COLO668 (cell line): ENCODE data around the gene LDAF1.
"Not testable (repeated sequence)": the region's sequence is repeated elsewhere in the genome, so short reads cannot be mapped to it uniquely, and the experiment has no call there.

Experiments
- DNase-seq: peaks from one replicate; lab custom pipeline; 2025; ENCODE audit not compliant: unreplicated experiment; lab: John Stamatoyannopoulos, UW

Gene LDAF1

DNA sequence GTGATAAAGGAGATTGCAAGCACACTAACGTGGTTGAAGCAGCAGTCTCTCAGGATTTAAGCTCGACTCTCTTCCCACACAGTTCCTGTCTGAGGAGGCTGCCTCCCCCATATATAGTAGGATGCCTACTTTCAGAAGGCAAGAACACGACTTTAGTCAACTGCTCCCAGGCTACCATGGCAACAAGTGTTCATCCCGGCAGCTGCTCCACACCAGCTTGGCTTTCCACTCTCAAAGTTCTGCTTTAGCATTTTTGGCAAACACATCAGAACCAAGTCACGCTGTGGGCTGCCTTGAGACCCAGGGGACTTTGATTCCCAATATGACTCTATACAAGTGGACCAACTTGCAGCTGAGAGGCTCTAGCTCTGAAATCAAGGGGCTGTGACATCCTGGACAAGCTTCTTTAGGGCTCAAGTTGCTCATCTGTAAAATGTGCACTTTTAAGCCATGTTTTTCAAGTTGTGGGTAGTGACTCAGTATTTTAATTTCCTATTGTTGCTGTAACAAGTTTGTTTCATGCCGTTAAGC is 36.4 kb downstream of the LDAF1 start:
- no peak for DNase-seq

DNA sequence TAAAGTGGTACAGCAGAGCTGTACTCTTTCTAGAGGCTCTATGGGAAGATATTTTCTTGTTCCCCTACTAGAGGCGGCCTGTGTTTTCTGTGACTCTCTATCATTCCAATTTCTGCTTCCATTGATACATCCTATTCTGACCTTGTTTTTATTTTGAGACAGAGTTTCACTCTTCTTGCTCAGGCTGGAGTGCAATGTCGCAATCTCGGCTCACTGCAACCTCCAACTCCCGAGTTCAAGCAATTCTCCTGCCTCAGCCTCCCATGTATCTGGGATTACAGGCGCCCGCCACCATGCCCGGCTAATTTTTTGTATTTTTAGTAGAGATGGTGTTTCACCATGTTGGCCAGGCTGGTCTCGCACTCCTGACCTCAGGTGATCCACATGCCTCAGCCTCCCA is 36.9 kb downstream of the LDAF1 start:
- DNase-seq, result not testable (repeated sequence)

GRCh38 chr16:21197112-21197511 is 38.6 kb downstream of the LDAF1 start:
- DNase-seq, result no peak

GRCh38 chr16:21197621-21198020 is 39.1 kb downstream of the LDAF1 start:
- no peak for DNase-seq

- no peak for DNase-seq
Measured at GRCh38 chr16:21199607-21200218, 41.2 kb downstream of the LDAF1 start.

- no peak for DNase-seq
Measured at GRCh38 chr16:21203155-21203797, 44.8 kb downstream of the LDAF1 start.

GRCh38 chr16:21205303-21205702 is 46.8 kb downstream of the LDAF1 start:
- DNase-seq, result no peak

GRCh38 chr16:21206550-21206949 is 48.1 kb downstream of the LDAF1 start:
- DNase-seq, result no peak

DNA sequence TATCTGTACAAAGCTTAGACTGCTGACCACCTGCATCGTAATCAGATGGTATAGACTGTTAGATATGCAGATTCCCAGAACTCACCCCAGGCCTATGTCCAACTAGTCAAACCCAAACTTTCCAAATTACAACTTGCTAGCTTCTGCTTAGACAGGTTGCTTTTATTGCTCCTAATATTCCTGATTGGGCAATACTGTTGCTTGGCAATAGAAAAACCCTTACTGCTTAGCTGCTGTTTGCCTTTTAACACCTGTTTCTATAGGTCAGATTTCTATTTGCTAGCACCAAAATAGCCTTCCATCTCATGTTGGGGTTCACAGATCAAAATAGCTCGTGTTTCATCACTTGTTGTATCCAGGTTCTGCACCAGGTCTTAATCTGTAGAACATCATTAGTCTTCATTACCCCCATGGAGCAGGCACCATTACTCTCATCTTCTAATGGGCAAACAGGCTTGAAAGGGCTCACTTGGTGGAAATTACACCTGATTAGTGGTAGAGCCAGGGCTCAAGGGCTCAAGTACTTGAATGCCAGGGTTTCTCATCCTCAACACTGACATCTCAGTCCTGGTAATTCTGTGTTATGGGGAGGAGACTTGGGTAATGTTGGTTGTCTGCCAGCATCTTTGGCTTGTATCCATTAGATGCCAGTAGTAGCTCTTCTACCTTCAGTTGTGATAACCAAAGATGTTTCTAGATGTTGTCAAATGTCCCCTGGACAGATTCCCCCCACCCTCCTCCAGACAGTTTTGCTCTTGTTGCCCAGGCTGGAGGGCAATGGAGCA is 50.2 kb downstream of the LDAF1 start:
- DNase-seq, result peak; percentile 11

- no peak for DNase-seq
Measured at GRCh38 chr16:21211486-21211885, 53.0 kb downstream of the LDAF1 start, which contains the start of gene ZP2. Gene ZP2, minus strand, starts transcription at chr16:21211574. Its CDS starts 27 bp downstream, at chr16:21211547.

DNA sequence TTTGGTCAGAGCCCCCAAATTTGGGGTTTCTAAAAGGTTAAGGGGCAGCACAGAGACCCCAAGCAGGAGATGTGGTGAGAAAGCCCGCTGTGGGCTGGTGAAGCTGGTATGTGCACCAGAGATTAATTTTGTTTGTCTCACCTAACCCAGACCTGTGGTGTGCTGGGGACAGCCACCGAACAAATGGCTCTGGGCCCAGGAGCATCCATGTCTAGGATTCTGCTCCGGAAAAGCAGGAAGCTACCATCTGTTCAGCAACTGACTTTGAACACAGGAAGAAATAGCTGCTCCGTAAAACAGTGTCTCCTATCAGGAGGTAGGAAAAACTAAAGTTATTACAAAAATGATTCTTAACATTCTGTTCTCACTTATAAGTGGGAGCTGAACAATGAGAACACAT is 55.6 kb downstream of the LDAF1 start:
- DNase-seq, result no peak

DNA sequence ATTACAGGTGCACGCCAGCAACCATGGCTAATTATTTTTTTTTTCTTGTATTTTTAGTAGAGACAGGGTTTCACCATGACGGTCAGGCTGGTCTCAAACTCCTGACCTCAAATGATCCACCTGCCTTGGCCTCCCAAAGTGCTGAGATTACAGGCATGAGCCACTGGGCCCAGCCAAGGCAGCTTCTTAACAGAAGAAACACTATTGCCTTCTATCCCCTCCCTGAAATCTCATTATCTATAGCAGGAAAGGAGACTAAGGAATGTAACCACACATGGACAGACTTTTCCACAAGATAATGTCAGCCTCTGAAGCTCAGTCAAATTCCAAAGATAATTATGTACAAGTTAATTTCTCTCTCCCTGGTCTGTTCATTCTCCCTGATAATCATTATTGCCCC is 58.6 kb downstream of the LDAF1 start:
- DNase-seq, result no peak

GRCh38 chr16:21218153-21218552 is 59.7 kb downstream of the LDAF1 start:
- no peak for DNase-seq

DNA sequence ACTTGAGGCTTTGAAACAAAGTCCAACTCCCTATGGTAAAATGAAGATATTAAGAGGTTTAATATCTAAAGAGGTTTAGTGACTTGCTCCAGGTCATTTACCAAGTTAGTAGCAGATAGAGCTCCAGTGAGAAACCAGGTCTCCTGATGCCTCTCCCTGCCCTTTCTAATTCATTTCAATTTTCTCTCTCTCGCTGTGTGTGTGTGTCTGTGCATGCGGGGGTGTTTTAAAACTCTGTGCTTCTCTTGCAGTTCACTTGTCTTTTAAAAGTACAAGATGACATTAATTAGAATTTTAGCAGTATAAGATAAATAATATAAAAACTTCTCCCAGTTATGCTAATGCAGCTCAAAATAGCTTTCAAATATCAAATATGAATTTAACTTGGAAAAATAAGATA is 61.1 kb downstream of the LDAF1 start:
- no peak for DNase-seq

GRCh38 chr16:21222495-21223337 is 64.2 kb downstream of the LDAF1 start:
- DNase-seq, result peak; percentile 18

DNA sequence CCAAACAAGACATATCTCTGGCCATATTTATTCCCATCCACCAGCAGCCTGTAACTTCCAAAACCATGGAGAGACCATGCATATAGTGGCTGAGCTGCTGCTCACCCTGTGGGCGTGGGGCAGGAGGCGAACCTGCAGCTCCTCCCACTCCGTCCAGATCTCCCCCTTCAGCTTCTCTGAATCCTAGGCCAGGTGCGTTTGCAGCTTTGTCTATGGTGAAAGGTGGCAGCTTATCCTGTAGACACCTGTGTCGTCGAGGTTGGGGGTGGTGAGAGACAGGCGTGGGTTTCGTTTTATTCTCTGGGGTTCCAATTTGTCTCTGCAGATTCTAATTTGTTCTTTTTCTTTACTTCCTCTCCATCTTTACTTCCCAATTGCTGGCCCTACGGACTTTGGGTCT is 65.3 kb downstream of the LDAF1 start:
- DNase-seq, result peak; percentile 33

DNA sequence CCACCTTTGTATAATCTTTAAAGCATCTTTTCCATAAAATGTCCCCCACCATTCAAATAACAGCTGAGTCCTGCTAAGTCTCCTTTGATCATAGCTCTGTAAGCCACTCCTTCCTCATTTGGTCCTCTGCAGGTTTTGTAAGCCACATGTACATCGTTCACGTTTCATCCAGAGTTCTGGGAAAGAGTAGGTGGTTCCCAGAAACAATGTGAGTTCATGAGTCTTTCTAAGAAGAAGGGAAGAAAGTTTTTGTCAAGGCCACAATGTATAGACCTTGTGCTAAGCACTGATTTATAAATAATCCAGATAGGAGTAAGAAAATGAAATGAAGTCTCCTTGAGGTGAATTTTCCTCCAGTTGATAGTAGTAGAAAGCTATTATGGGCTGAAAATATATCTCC is 66.3 kb downstream of the LDAF1 start:
- no peak for DNase-seq

GRCh38 chr16:21226749-21227148 is 68.3 kb downstream of the LDAF1 start:
- DNase-seq, result no peak

DNA sequence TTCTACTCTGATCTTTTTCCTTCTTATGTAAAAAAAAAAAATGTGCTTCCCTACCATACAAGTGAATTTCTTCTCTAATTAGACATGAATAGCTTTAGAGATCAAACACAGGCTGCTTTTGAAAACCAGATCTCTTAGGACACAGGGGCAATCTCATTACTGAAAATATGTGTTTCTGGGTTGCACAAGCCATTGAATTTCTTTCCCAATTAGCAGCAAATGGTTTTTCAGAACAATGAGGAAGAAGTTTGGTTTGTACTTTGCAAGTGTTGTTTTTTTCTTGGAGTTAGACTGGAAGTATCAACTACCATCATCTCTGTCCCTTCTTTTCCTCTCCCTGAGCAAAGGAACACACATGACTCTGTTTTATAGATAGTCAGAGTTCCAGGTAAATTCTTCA is 69.4 kb downstream of the LDAF1 start:
- DNase-seq, result no peak

DNA sequence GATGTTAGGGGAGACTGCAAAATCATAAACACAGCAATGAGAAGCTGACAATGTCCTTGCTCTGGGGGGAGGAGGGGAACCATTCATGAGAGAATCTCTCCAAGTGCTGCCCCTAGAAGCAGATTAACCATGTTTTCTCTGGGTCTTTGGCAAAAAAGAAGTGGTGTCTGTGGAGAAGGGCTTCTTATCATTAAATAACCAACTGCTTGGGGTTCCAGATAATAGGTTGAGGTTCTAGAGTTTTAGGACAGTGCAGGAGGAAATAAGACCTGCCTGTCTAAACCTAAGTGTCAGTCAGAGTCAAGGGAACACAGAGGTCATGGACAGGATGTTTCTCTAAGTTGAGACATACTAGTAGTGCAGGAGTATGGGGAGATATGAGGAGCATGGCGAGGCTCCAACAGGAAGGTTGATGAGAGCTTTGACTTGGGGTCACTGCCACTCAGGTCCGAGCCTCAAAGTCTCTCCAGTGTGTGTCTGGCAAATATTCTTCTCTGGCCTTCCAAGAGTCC is 69.9 kb downstream of the LDAF1 start:
- no peak for DNase-seq
